Measurements from ENCODE around the gene IGSF23.

- no peak for TF ChIP-seq EZH2 (optimal IDR thresholded peaks at IDR 0.05; ENCODE audit: low read depth, low read length)
- no peak for TF ChIP-seq CTCF (IDR thresholded peaks at IDR 0.05; ENCODE audit: low read length)
- TF ChIP-seq EZH2phosphoT487 (IDR thresholded peaks at IDR 0.05; ENCODE audit: low read length) = no peak
Observed at GRCh38 chr19:44608391-44608821, 5.0 kb upstream of the IGSF23 start.
